ENCODE data around the gene PELI1. TPM values are rescaled to one million over a fixed set of nuclear protein-coding genes. Genes with fewer than 3 reads are reported as not detected.

The PELI1 gene
- total and polyA plus RNA-seq, 2 of the 8 experiments (the other 6 are each of a cell fraction or from before 2014, with no cell fraction given) = 21.8 to 57.1 TPM

DNA sequence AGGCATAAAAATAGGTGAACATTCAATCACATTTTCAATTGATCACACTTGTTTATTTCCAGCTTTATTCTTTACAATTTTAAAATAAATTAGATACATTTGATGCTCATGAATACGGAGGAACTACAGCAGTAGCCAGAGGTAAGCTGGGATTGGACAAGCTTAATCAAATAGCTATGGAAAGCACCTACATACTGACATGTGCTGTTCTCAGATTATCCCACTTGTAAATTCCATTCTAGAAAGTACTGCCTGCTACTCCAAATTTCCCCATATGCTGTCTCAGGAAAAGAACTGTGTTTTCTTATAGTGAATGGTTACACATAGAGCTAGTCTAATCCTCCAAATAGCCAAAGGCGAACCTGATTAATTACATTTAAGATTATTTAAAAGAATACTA, 24.2 kb downstream of the PELI1 start:
- no peak overlapping the region for H4K8ac ChIP-seq (ENCODE audit: extremely low read depth, insufficient read depth, low read length)
- H2BK20ac ChIP-seq (ENCODE audit: low read length) = no peak overlapping the region
- peaks cover 0 to 3% (median 0%) of the 10 kb centered on the region in 4 experiments; a peak in 1 of 8 replicates for H3K36me3 ChIP-seq (ENCODE audit: control insufficient read depth in 2 of 4, insufficient read depth in 4 of 4, low read length in 3 of 4)
- ChIA-PET CTCF (ENCODE audit: partially characterized antibody) (interaction anchor here (1.2 kb wide), 1 partner anchor 10 kb away, joined by 4 read pairs; no protein-coding TSS in a partner anchor), POLR2A (ENCODE audit: partially characterized antibody) (no interaction called here)
- no peak overlapping the region for H2BK15ac ChIP-seq (ENCODE audit: low read length)
- no peak overlapping the region for H3K4me3 ChIP-seq (ENCODE audit: extremely low read depth in 1 of 4, insufficient read depth in 2 of 4, low read depth in 3 of 4, low read length in 4 of 4)
- H2AFZ ChIP-seq (ENCODE audit: low read length) = no peak overlapping the region
- H2BK5ac ChIP-seq (ENCODE audit: low read depth, low read length) = no peak overlapping the region
- no peak overlapping the region for H3K14ac ChIP-seq (ENCODE audit: insufficient read length)
- H3K18ac ChIP-seq (ENCODE audit: extremely low read depth, low read length) = no peak overlapping the region
- no peak overlapping the region for H2AK5ac ChIP-seq (ENCODE audit: low read depth, low read length)
- peaks cover 0 to 9% (median 0%) of the 10 kb centered on the region in 4 experiments; a peak in 3 of 7 replicates for H3K4me1 ChIP-seq (replicated peaks in 1 of 4; ENCODE audit: control insufficient read depth in 3 of 4, insufficient read depth in 4 of 4, low read length in 3 of 4)
- H3K9me3 ChIP-seq (ENCODE audit: insufficient read depth in 2 of 2, low read depth in 1 of 2, low read length in 1 of 2) = no peaks in the 10 kb centered on the region
- H3K56ac ChIP-seq (replicated peaks; ENCODE audit: insufficient read length, low read depth, low read length) = no peak overlapping the region
- no peaks in the 10 kb centered on the region for H3K27me3 ChIP-seq (replicated peaks in 1 of 4; ENCODE audit: control insufficient read depth in 3 of 4, extremely low read depth in 1 of 4, insufficient read depth in 3 of 4, low read length in 3 of 4)
- FAIRE-seq (no peak), DNase-seq (ENCODE audit: low read depth in 1 of 2, low spot score in 2 of 2) (no peak)
- H4K20me1 ChIP-seq (replicated peaks in 1 of 2; ENCODE audit: control insufficient read depth in 1 of 2, insufficient read depth in 2 of 2, low read length in 2 of 2) = peaks cover 3 to 11% of the 10 kb centered on the region in 2 experiments
- 73% methylated on average over 2 of the region's 2 CpGs; no CpG with 5 or more reads in 1 of the 2 experiments for WGBS, 2 experiments (ENCODE audit: extremely low coverage in 1 of 2, insufficient coverage in 1 of 2, insufficient read length in 1 of 2, insufficient replicate concordance in 2 of 2, low coverage in 1 of 2, low lambda C conversion rate in 2 of 2, missing lambda C conversion rate in 1 of 2)
- H2BK120ac ChIP-seq (replicated peaks; ENCODE audit: low read depth, low read length) = no peak overlapping the region
- H3K79me2 ChIP-seq (ENCODE audit: control insufficient read depth in 1 of 2, insufficient read depth in 2 of 2, low read length in 2 of 2) = peaks cover 0 to 96% of the 10 kb centered on the region in 2 experiments; a peak in 3 of 4 replicates
- H3K4me2 ChIP-seq (ENCODE audit: insufficient read depth in 1 of 2, low read depth in 2 of 2, low read length in 2 of 2) = no peak overlapping the region
- H4K91ac ChIP-seq (replicated peaks; ENCODE audit: insufficient read length, low read length) = no peak overlapping the region
- no peak overlapping the region for H2BK12ac ChIP-seq (ENCODE audit: low read depth, low read length)
- H3K4ac ChIP-seq (replicated peaks; ENCODE audit: insufficient read length, low read depth, low read length) = no peak overlapping the region
- H3K23me2 ChIP-seq (ENCODE audit: low read depth, low read length) = no peaks in the 10 kb centered on the region
- H4K5ac ChIP-seq (ENCODE audit: insufficient read length, low read depth, low read length) = no peak overlapping the region
- H3K79me1 ChIP-seq (ENCODE audit: low read depth, low read length) = peaks cover 3% of the 10 kb centered on the region
- no peak overlapping the region for H3K9ac ChIP-seq (replicated peaks in 1 of 4; ENCODE audit: extremely low read depth in 1 of 4, low read depth in 3 of 4, low read length in 3 of 4)
- H3K27ac ChIP-seq (ENCODE audit: low read depth, low read length) = no peak overlapping the region
- no peak overlapping the region for H3K23ac ChIP-seq (ENCODE audit: insufficient read length)
- TF ChIP-seq SIX5 (IDR thresholded peaks at IDR 0.05; ENCODE audit: low read depth, low read length) = no peak
- TF ChIP-seq BCL11A (IDR thresholded peaks at IDR 0.05; ENCODE audit: low read depth in 2 of 2, low read length in 2 of 2) = no peak
- TF ChIP-seq EGR1 (IDR thresholded peaks at IDR 0.05; ENCODE audit: borderline replicate concordance, low read depth, low read length) = no peak
- TF ChIP-seq CBX8 (IDR thresholded peaks at IDR 0.05; ENCODE audit: borderline replicate concordance, low read depth, low read length) = no peak
- no peak for TF ChIP-seq HDAC6 (IDR thresholded peaks at IDR 0.05; ENCODE audit: low read depth, low read length)
- no peak for TF ChIP-seq BRCA1 (IDR thresholded peaks at IDR 0.05; ENCODE audit: low read depth, low read length)
- no peak for TF ChIP-seq ZNF274 (IDR thresholded peaks at IDR 0.05; ENCODE audit: borderline replicate concordance, extremely low read depth, low read length)
